ENCODE data around the gene STK32C. TPM values are rescaled to one million over a fixed set of nuclear protein-coding genes. Genes with fewer than 3 reads are reported as not detected.
A peak's percentile ranks its signal among the peaks of the same experiment; 100 is the strongest.
"Not testable (repeated sequence)": the region's sequence is repeated elsewhere in the genome, so short reads cannot be mapped to it uniquely, and the experiment has no call there.

The STK32C gene
- total RNA-seq, 1 experiment from 2014 or later, result 28.3 TPM

DNA sequence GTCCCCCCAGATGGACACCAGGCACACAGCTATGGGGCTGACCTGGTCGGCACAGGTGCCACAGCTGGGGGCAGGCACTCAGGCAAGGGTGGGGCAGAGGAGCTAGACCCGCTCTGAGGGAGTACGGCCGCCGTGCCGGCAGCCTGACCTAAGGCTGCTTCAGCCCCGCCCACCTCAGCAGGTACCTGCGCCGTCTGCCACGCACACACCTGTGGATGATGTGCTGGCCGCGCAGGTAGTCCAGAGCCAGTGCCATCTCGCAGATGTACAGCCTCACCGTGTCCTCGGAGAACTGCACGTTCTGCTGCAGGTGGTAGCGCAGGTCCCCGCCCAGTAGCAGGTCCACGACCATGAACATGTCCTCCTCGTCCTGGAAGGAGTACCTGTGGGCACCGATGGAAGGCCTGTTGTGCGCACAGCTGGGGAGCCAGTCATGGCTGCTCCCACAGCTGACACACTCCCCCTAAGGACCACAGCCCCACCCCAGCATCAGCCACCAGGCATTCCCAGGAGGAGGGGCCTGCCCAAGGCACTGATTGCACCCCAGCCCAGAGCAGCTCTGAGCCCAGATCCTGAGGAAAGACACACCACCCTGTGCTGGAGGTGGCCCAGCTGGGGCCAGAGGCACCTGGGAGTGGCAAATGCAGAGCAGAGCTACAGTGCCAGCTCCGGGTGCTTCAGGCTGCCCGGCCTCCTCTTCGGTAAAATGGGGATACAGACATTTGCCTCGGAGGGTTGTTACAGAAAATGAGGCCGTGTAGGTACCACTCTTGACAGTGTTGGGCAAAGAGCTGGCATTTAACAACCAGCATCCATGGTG, 81.0 kb downstream of the STK32C start:
- in situ Hi-C loops (cut with HindIII; ENCODE audit: low sequenced_read_pairs), result no loop called here
- no peak for DNase-seq (ENCODE audit: low spot score)

DNA sequence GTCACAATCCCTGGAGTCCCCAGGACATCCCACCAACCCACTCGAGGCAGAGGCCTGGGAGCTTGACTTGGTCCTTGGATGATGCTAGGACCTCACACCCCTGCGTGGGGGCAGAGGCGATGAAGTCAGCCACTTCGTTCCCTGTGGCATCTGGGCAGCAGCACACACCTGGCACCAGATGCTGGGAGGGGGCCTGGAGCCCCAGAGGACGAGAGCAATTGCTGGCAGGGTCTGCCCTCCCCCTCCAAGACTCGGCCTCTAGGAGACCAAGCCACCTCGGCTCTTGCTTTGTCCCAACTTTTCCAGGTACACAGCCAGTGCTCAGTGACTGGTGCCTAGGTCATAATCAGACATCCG, 81.9 kb downstream of the STK32C start:
- no peak for DNase-seq (ENCODE audit: low spot score)
- in situ Hi-C loops (cut with HindIII; ENCODE audit: low sequenced_read_pairs), result no loop called here

DNA sequence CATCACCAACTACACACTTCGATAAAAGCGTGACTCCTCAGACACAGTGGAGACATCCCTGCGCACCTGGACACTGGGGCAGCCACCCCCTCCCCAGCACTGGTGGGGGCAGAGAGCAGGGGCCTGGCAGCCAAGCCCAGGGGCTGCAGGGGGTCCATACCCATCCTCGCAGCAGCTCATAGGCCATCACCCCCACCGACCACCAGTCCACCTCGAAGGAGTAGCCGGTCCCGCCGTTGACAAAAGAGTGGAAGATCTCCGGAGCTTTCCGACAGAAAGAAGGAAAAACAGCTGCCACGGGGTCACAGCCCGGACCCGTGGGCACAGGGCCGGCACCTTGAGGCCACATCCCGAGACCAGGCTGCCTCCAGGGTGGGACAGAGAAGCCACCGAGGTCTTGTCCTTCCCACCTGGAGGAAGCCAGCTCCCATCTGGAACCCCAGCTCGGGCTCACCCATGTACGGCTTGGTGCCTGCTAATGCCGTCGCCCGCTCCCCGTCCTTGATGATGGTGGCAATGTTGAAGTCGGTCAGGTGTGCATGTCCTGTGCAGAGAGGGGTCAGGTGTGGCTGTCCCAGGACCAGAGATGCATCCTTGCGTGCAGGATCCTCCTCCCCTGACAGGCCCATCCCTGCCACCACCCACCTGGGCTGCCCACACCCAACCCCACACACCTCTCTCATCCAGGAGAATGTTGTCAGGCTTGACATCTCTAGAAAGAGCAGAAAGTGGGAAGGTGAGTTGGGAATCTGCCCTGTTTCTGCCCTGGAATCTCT, 82.5 kb downstream of the STK32C start:
- DNase-seq (ENCODE audit: low spot score), result no peak
- in situ Hi-C loops (cut with HindIII; ENCODE audit: low sequenced_read_pairs), result no loop called here

GRCh38 chr10:132224343-132225072, 83.2 kb downstream of the STK32C start:
- in situ Hi-C loops (cut with HindIII; ENCODE audit: low sequenced_read_pairs), result no loop called here
- no peak for DNase-seq (ENCODE audit: low spot score)

- no peak for DNase-seq (ENCODE audit: low spot score)
- in situ Hi-C loops (cut with HindIII; ENCODE audit: low sequenced_read_pairs), result no loop called here
These were observed 84.0 kb downstream of the STK32C start for GRCh38 chr10:132223611-132224342.

- in situ Hi-C loops (cut with HindIII; ENCODE audit: low sequenced_read_pairs), result no loop called here
- DNase-seq (ENCODE audit: low spot score), result peak; percentile 79
These were observed 84.6 kb downstream of the STK32C start for GRCh38 chr10:132223156-132223590.

GRCh38 chr10:132222726-132223125, 85.0 kb downstream of the STK32C start:
- DNase-seq (ENCODE audit: low spot score), result no peak
- in situ Hi-C loops (cut with HindIII; ENCODE audit: low sequenced_read_pairs), result no loop called here

DNA sequence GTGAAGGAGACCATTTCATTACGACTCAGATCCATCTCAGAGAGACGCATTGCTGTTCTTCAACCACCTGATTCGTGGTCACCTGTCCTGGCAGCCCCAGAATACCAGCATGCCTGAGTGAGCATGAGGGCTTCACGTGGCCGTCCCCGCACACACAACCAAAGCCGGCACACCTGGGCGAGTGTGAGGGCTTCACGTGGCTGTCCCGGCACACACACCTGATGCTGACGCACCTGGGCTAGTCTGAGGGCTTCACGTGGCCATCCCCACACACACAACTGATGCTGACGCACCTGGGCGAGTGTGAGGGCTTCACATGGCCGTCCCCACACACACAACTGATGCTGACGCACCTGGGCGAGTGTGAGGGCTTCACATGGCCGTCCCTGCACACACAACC, 86.8 kb downstream of the STK32C start:
- in situ Hi-C loops (cut with HindIII; ENCODE audit: low sequenced_read_pairs), result not testable (repeated sequence)

GRCh38 chr10:132220061-132220460, 87.7 kb downstream of the STK32C start:
- DNase-seq (ENCODE audit: low spot score), result no peak
- in situ Hi-C loops (cut with HindIII; ENCODE audit: low sequenced_read_pairs), result no loop called here

More for the DNA sequence above, 86.8 kb downstream of the STK32C start:
- not testable (repeated sequence) for DNase-seq (ENCODE audit: low spot score)

DNA sequence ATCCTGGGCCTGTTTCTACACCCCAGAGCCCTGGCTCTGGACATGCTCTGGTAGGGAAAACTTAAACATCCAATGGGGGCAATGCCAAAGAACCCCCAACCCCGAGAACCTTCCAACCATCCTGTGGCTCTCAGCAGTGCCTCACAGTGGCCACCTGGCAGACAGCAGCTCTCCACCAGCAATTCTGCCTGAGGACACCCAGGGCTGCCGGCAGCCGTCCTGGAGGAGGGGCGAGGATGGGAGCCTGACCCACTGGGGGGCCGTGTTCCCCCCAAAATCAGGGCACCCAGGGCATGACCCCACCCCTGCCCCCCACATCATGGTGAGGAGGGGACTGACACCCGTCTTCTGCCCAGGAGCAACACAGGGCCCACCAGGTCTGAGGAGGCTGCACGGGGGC, 88.3 kb downstream of the STK32C start:
- DNase-seq (ENCODE audit: low spot score), result no peak

DNA sequence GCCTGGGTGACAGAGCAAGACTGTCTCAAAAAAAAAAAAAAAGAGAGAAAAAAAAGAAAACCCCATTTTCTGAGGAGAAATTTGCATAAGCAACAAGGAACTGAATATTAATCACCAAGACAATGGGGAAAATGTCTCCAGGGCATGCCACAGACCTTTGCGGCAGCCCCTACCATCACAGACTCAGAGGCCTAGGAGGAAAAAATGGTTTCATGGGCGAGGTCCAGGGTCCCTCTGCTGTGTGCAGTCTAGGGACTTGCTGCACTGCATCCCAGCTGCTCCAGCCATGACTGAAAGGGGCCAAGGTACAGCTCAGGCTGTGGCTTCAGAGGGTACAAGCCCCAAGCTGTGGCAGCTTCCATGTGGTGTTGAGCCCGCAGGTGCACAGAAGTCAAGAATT, 91.3 kb downstream of the STK32C start:
- in situ Hi-C loops (cut with HindIII; ENCODE audit: low sequenced_read_pairs); DNase-seq (ENCODE audit: low spot score): not testable (repeated sequence)

More for the DNA sequence above, 88.3 kb downstream of the STK32C start:
- in situ Hi-C loops (cut with HindIII; ENCODE audit: low sequenced_read_pairs), result no loop called here

DNA sequence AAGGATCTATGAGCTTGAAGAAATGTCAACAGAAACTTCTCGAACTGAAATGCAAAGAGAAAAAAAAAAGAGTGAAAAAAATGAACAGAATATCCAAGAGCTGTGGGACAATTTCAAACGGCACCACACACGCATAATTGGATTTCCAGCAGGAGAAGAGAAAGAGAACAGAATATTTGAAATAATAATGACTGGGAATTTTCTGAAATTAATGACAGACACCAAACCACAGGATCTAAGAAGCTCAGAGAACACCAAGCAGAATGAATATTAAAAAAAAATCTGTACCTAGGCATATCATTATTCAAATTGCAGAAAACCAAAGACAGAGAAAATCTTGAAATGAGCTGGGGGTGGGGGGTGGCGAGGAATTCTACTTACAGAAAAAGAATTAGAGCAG, 93.8 kb downstream of the STK32C start:
- no peak for DNase-seq (ENCODE audit: low spot score)
- in situ Hi-C loops (cut with HindIII; ENCODE audit: low sequenced_read_pairs), result no loop called here

GRCh38 chr10:132212816-132213215, 94.9 kb downstream of the STK32C start:
- DNase-seq (ENCODE audit: low spot score), result no peak
- in situ Hi-C loops (cut with HindIII; ENCODE audit: low sequenced_read_pairs), result no loop called here

- no peak for DNase-seq (ENCODE audit: low spot score)
- in situ Hi-C loops (cut with HindIII; ENCODE audit: low sequenced_read_pairs), result no loop called here
These were observed 96.5 kb downstream of the STK32C start for GRCh38 chr10:132211246-132211645.

DNA sequence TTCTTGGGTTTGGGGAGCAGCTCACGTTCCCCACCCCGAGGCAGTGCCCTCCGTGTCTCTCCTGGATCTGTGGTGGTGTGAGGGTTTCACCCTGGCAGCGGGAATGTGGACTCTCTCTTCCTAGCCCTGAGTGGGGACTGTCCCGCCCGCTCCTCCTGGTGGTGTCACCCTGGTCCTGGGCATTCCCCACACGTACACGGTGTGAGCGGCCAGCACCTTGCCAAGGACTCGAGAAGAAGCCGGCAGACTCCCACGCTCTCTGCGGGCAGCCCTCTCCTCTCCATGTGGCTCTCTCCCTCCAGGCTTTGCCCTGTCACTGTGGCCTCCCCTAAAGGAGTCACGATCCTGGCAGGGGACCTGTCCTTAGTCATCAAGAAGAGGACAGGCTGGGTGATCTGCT, 97.0 kb downstream of the STK32C start:
- in situ Hi-C loops (cut with HindIII; ENCODE audit: low sequenced_read_pairs), result no loop called here
- no peak for DNase-seq (ENCODE audit: low spot score)

- no peak for DNase-seq (ENCODE audit: low spot score)
- in situ Hi-C loops (cut with HindIII; ENCODE audit: low sequenced_read_pairs), result no loop called here
These were observed 97.7 kb downstream of the STK32C start for GRCh38 chr10:132209978-132210530.

GRCh38 chr10:132209130-132209529, 98.6 kb downstream of the STK32C start:
- in situ Hi-C loops (cut with HindIII; ENCODE audit: low sequenced_read_pairs), result no loop called here
- no peak for DNase-seq (ENCODE audit: low spot score)

- in situ Hi-C loops (cut with HindIII; ENCODE audit: low sequenced_read_pairs), result no loop called here
- no peak for DNase-seq (ENCODE audit: low spot score)
These were observed 99.2 kb downstream of the STK32C start for GRCh38 chr10:132208462-132209050.

All from G401 (cell line).